GM21515 (cell line): ENCODE data around the gene MGRN1.

Experiments
- ATAC-seq: cut with Tn5 transposase; IDR thresholded peaks from one replicate; pipeline ENCODE4 v1.9.1; 2021; ENCODE audit not compliant: unreplicated experiment

The MGRN1 gene

DNA sequence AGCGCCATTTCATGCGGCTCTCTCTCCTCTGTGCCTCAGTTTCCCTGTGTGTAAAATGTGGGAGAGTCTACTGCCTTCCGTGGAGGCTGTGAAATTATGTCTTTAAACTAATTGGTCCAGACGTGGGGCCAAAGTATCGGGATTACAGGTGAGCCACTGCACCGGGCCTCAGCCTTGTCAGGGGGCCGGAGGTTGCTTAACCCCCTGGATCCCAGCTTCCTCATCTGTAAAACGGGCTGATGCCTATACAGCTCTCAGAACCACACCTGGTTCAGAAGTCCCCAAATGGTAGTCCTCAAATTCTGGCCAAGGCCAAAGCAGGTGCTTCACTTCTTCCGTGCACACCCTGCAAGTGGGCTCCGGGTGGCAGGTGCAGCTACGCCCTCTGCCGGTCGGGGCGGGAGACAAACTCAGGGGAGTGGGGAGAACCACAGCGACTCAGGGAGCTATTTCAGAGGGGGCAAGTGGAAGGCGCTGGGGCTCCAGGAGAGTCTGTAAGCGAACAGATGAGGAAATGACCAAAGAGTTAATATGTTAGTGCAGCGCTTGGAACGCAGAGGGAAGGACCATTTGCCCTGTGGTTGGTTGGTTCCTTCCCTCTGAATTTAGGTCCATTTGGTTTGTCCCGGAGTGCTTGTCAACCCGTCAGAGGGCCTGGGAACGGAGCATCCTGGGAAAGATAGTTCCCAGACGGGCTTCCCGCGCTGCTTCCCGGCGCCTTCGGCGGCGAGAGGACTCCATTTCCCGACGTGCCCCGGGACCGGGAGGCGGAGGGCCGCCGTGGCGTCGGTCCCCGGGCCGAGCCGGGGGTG is at the start of gene MGRN1:
MGRN1 (plus strand) TSS at position 812 of the 812 bp plus-strand sequence. CDS start 135 bp downstream, outside the sequence.
- peak; percentile 63 for ATAC-seq

DNA sequence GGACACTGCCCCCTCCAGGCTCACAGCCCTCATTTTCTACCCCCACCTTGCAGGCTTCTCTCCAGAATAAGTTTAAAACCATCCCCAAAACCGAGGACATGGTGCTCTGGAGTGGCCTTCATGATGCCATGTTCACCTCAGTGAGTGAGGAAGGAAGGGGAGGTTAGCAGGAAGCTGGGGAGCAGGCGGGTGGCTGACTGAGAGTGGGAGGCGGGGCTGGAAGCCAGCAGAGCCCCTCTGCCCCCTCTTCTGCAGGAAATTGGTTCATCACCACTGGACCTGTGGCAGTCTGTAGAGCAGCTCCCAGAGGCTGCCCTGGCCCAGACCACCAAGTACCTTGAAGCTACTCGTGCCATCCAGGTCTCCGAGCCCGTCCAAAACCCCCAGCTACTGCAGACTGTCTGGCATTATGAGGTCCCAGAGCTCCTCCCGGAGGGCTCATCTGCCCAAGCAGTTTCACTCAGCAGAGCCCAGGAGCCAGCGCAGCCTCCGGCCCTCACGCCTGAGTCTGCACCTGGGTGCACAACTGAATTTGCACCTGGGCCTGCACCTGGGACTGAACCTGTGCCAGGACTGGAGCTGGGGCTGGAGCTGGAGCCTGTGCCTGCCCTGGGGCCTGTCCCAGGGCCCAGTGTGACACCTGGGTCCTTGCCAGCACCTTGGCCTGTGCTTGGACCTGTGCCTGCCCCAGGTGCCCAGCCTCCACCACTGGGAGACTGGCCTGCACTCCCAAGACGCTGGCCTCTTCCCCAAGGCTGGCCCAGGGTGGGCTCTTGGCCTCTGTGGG is 49.5 kb upstream of the MGRN1 start:
- no peak for ATAC-seq

DNA sequence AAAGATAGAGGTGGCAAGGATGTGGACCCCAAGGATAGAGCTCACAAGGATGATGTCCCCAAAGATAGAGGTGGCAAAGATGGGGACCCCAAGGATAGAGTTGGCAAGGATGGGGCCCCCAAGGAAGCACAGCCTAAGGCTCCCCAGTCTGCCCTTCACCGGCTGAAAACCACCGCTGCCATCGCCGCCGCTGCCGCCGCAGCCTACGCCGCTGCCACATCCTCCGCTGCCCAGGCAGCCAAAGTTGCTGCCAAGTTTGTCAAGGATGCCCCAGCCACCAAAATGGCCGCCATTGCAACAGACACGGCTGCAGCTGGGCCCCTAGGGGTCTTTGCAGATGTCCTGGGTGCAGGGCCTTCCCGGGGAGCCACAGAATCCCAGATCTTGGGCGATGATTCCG is 48.6 kb upstream of the MGRN1 start:
- ATAC-seq = no peak

DNA sequence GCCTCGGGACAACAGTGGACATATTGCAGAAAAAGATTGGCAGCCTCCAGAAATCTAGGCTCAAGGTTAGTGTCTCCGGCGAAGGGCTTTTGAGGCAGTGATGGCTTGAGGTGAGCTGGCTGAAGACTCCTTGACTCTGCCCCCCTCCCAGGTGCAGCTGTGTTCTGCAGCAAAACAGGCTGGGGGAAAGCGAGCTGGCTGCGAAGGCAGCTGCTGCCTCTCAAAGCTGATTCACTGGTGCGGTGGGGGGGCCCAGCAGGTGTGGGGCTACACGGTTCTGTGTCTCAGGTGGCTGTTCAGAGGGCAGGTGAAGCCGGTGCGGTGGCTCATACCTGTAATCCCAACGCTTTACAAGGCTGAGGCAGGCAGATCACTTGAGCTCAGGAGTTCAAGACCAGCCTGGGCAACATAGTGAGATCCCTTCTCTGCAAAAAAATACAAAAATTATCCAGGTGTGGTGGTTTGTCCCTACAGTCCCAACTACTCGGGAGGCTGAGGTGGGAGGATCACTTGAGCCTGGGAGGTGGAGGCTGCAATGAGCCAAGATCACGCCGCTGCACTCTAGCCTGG is 45.6 kb upstream of the MGRN1 start:
- ATAC-seq = no peak

DNA sequence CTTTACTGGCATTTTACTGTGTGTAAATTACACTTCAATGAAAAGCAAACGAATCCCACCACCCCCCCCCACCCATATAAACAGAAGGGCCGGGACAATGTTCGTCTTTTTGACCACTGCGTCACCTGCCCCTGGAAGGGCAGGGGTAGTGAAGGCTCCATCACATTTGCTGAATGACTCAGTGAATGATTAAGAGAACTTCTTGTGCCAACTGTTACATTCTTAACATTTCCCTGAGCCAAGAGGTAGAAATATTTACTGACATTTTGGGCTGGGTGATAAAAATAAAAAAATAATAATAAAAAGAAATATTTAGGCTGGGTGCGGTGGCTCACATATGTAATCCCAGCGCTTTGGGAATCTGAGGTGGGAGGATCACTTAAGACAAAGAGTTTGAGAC is 44.4 kb upstream of the MGRN1 start:
- ATAC-seq = no peak

DNA sequence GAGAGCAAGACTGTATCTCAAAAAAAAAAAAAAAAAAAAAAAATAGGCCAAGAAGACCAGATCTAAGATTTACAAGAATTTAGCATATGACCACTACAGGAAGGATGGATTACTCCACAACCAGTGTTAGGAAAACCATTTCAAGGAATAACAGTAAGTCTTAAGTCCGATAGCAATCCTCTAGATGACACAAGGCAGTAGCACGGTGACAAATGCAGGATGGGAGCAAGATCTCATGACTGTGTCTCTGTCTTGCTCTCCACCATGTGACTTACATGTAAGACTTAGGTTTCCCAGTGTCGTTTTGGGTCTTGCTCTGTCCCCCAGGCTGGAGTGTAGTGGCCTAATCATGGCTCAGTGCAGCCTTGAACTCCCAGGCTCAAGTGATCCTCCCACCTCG is 40.7 kb upstream of the MGRN1 start:
- no peak for ATAC-seq

DNA sequence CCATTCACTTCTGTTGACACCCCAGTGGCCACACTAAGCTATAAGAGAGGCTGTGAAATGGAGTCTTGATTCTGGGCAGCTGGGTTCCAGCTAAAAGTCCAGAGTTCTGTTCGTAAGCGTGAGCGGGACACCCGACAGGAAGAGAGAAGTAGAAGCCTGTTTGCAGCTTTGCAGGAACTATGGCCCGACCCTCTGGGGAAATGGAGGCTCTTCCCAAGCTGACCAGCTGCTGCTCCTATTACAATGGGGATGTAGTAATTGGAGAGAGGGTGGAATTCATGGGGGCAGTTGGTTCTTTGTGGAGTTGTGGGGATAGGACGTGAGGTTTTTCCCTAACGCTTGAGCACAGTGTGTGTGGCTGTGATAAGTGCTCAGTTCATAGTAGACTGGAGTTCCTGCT is 38.3 kb upstream of the MGRN1 start:
- ATAC-seq = no peak

DNA sequence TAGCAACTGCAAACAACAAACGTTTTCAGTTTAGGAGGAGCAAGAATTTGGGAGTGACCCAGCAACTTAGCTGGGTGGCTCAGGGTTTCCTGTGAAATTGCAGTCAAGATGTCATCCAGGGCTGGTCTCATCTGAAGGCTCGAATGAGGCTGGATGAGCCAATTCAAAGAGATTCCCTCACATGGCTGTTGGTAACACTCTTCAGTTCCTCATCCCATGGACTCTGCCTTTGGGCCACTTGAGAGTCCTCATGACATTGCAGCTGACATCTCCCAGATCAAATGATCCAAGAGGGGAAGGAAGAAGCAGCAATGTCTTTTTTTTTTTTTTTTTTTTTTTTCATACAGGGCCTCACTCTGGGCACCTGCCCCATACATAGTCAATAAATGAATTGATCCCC is 36.2 kb upstream of the MGRN1 start:
- no peak for ATAC-seq

DNA sequence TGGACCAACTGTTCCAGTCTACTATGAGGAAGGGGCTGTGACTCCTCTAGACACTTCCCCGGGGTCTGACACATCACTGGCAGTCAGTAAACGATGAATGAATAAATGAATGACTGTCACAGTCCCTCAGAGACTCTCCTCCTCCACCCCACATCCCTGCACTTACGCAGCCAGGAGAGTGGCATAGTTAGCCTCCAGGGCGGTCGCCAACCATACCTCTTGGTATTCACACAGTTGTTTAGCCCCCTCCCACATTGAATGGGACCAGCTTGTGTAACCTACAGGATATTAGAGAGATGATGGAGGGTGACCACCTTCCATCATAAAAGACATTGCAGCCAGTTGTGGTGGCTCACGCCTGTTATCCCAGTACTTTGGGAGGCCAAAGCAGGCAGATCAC is 35.7 kb upstream of the MGRN1 start:
- ATAC-seq = no peak

DNA sequence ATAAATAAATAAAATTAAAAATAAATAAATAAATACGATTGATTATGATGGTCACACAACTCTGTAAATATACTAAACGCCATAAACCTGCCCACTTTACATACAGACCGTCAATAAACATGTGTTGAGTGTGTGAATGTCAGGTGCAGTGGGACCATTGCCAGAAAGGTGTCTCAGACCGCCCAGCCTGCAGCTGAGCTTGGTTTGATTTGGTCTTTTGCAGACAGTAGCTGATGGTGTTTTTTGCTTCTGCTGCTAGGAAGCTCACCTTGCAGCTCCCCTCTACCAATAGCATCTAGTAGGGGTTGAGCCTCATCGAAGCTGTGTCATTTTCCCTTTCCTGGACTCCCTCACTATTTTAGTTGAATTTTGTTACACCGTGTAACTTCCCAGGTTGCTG is 33.4 kb upstream of the MGRN1 start:
- no peak for ATAC-seq

DNA sequence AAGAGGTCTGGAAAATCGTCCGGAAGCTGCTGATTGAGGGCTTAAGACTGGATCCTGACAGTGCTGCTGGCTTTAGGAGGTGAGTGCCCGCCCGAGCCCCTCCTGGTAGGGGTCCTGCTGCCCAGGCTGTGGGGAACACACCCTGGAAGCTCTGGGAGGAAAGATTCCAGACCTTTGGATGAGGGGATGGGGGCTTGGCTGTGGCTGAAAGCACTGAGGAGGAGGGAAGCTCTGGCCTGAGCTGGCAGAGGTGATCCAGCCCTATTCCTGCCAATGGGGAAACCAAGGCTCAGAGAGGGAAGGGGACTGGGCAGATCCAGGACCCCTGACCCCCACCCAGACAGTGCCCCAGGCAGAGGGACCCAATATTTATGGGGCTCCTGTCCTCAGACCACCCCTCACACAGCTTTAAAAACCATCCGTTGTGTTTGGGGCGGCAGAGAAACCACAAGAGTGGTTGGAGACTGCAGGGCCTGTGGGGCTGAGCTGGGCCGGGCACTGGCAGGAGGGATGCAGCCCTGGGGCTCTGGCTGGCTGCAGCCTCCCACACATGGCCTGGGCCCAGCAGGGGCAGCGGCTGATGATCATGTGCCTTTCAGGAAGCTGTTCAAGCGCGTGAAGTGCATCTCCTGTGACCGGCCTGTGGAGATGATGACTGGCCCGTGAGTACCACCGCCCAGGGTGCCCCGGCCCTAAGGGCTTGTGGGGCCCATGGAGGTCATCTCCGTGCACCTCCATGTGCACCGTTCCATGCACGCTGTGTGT is 32.7 kb upstream of the MGRN1 start:
- no peak for ATAC-seq

GRCh38 chr16:4593086-4593485 is 31.5 kb upstream of the MGRN1 start:
- no peak for ATAC-seq

DNA sequence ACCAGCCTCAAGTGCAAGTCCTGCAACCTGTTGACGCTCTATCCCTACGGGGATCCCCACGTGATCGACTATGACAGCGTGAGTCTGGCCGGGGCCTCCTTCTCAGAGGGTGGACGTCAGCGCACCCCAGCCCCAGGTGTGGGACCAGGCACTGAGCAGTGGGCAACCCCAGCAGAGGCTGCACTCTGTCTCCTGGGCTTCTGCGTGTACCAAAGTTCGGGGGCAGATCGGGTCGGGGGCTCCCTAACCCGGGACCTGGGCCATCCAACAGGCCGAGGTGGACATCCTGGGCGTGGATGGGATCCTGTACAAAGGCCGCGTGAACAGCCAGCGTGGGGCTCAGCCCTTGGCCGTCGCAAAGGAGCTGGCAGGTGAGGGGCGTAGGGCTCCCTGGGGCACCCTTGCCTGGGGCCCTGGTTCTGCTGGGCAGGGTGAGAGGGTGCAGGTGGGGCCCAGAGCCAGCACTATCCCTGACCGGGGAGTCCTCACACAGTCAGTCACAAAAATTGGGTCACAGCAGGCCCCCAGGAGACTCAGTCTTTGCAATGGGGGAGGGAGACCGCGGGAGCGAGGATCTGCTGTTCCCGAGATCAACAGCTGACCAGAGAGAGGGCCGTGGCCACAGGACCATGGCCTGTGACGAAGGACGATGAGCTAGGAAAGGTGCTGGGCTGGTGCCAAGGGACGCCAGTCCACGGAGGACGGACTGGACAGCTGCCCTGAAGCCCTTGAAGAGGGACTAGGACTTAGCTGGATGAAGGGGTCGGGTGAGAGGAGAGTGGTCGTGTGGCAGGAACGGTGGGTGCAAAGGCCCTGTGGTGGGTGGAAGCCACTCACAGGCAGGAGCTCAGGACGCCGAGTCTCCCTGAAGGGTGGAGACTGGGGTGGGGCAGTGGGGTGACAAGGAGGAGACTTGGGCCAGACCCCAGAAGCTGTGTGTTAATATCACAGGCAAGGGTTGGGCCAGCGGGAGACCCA is 29.9 kb upstream of the MGRN1 start:
- no peak for ATAC-seq

- no peak for ATAC-seq
Observed at GRCh38 chr16:4597174-4597573, 27.5 kb upstream of the MGRN1 start.

- no peak for ATAC-seq
Observed at GRCh38 chr16:4599037-4599436, 25.6 kb upstream of the MGRN1 start.

GRCh38 chr16:4599545-4599944 is 25.1 kb upstream of the MGRN1 start:
- ATAC-seq = no peak

DNA sequence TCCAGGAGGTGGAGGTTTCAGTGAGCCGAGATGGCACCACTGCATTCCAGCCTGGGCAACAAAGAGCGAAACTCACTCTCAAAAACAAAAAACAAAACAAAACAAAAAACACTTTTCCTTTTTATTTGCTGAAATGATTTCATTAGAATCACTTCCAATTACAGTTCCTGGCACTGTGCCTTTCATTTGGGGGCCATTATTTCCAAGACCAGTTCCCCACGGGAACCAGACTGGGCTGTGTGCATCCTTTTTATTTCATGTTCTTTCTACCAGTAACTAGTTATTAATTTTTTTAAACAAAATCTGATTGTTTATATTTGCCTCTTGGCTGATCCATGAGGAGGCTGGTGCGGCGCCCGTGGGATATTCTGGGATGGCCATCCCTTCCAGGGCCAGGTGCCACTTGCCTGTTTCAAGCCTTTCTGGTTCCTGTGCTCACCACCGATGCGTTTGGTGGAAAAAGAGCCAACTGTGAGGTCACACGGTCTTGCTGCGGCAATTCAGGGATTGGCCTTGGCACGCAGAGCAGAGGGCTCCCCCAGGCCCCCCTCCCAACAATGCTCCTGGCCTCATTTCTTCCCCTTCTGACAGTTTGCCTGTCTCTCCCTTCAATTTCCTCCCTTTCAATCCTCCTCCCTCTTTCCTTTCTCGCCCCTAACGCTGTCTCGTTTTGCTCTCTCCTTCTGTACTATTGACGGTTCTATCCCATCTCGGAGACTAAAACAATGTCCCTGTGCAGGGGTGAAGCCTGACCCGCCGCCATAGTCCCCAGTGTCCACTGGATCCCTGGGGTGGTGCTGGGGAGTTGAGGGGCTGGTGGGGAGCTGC is 23.4 kb upstream of the MGRN1 start:
- no peak for ATAC-seq

GRCh38 chr16:4601864-4602186 is 22.8 kb upstream of the MGRN1 start:
- ATAC-seq = no peak

DNA sequence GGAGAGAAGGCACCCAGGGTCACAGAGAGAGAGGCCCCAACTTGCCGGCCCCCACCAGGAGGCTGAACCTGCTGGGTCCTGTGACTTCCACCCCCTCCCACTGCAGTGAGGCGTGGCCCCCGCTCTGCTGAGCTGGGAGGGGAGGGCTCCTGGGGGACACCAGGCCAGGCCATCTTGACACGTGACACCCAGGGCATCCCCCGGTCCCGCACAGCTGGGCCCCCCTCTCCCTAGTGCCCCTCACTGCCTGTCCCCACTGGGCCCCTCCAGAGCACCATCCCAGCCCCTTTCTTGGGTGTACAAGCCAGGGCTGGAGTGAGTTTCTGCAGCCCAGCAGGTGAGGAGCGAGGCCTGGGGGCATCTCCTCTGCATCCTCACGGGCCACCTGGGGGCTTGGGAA is 22.3 kb upstream of the MGRN1 start:
- no peak for ATAC-seq
